ENCODE measurements around the gene AGGF1.
"Not testable (repeated sequence)": the region's sequence is repeated elsewhere in the genome, so short reads cannot be mapped to it uniquely, and the experiment has no call there.

The AGGF1 gene

GRCh38 chr5:77102549-77102948 is 72.3 kb downstream of the AGGF1 start:
- no peak for DNase-seq (ENCODE audit: low read depth, low spot score)
- in situ Hi-C loops (cut with HindIII; ENCODE audit: low sequenced_read_pairs), result no loop called here
- no peak for TF ChIP-seq CTCF (IDR thresholded peaks at IDR 0.05; ENCODE audit: low read depth, low read length)
- H3K4me3 ChIP-seq (ENCODE audit: low read depth, low read length), result no peak overlapping the region

GRCh38 chr5:77103457-77103856 is 73.3 kb downstream of the AGGF1 start:
- no peak overlapping the region for H3K4me3 ChIP-seq (ENCODE audit: low read depth, low read length)
- no peak for TF ChIP-seq CTCF (IDR thresholded peaks at IDR 0.05; ENCODE audit: low read depth, low read length)
- DNase-seq (ENCODE audit: low read depth, low spot score), result no peak
- in situ Hi-C loops (cut with HindIII; ENCODE audit: low sequenced_read_pairs), result no loop called here

GRCh38 chr5:77104813-77105212 is 74.6 kb downstream of the AGGF1 start:
- no peak for TF ChIP-seq CTCF (IDR thresholded peaks at IDR 0.05; ENCODE audit: low read depth, low read length)
- H3K4me3 ChIP-seq (ENCODE audit: low read depth, low read length), result no peak overlapping the region
- no peak for DNase-seq (ENCODE audit: low read depth, low spot score)
- in situ Hi-C loops (cut with HindIII; ENCODE audit: low sequenced_read_pairs), result no loop called here

GRCh38 chr5:77107035-77107434 is 76.8 kb downstream of the AGGF1 start:
- DNase-seq (ENCODE audit: low read depth, low spot score); in situ Hi-C loops (cut with HindIII; ENCODE audit: low sequenced_read_pairs); H3K4me3 ChIP-seq (ENCODE audit: low read depth, low read length): not testable (repeated sequence)
